Measurements from ENCODE around the gene PRKAG2.
A peak's percentile ranks its signal among the peaks of the same experiment; 100 is the strongest.
"Not testable (repeated sequence)": the region's sequence is repeated elsewhere in the genome, so short reads cannot be mapped to it uniquely, and the experiment has no call there.

PRKAG2 gene

GRCh38 chr7:151883857-151884256, 6.9 kb upstream of the PRKAG2 start:
- DNase-seq, result no peak

- DNase-seq, result no peak
Measured at GRCh38 chr7:151882734-151883133, 5.8 kb upstream of the PRKAG2 start.

- no peak for DNase-seq
Measured at GRCh38 chr7:151880688-151881087, 3.8 kb upstream of the PRKAG2 start.

- no peak for DNase-seq
Measured at GRCh38 chr7:151877911-151878835, 1.3 kb upstream of the PRKAG2 start.

- DNase-seq, result peak; percentile 59
Measured at GRCh38 chr7:151875942-151876898, 695 bp downstream of the PRKAG2 start.

- not testable (repeated sequence) for DNase-seq
Measured at GRCh38 chr7:151874479-151874878, 2.4 kb downstream of the PRKAG2 start.

- no peak for DNase-seq
Measured at GRCh38 chr7:151873402-151873965, 3.4 kb downstream of the PRKAG2 start.

GRCh38 chr7:151872531-151873401, 4.1 kb downstream of the PRKAG2 start:
- DNase-seq, result no peak

GRCh38 chr7:151871904-151872303, 5.0 kb downstream of the PRKAG2 start:
- no peak for DNase-seq

GRCh38 chr7:151871189-151871735, 5.7 kb downstream of the PRKAG2 start:
- DNase-seq, result no peak

- no peak for DNase-seq
Measured at GRCh38 chr7:151869968-151870918, 6.7 kb downstream of the PRKAG2 start.

GRCh38 chr7:151869455-151869854, 7.5 kb downstream of the PRKAG2 start:
- DNase-seq, result no peak

- no peak for DNase-seq
Measured at GRCh38 chr7:151869109-151869428, 7.8 kb downstream of the PRKAG2 start.

- no peak for DNase-seq
Measured at GRCh38 chr7:151868396-151869108, 8.4 kb downstream of the PRKAG2 start.

- DNase-seq, result no peak
Measured at GRCh38 chr7:151867912-151868311, 9.0 kb downstream of the PRKAG2 start.

- no peak for DNase-seq
Measured at GRCh38 chr7:151866761-151867655, 9.9 kb downstream of the PRKAG2 start.

- DNase-seq, result no peak
Measured at GRCh38 chr7:151866028-151866427, 10.9 kb downstream of the PRKAG2 start.

- no peak for DNase-seq
Measured at GRCh38 chr7:151865070-151865670, 11.7 kb downstream of the PRKAG2 start.

GRCh38 chr7:151864561-151864960, 12.4 kb downstream of the PRKAG2 start:
- no peak for DNase-seq

All from activated CD4-positive, alpha-beta T cell treated with anti-CD3 and anti-CD28 coated beads, Interleukin-2, Interleukin-6, amounts not matched to agents 100 ng/mL and 50 ng/mL, durations not matched to agents 16 hours and 8 hours (primary cell).